Peyer's patch (tissue), 4 donors: ENCODE results near the gene RNF166. TPM values are rescaled to one million over a fixed set of nuclear protein-coding genes. Genes with fewer than 3 reads are reported as not detected.

Source experiments
- DNase-seq, 3 donors: peaks; one replicate each; pipeline ENCODE4 v3.0.0-alpha.2; 2017 to 2019
- H3K27ac ChIP-seq, 4 donors: fragments of 200-600 bp; sonication (generic); one replicate each; pipeline ENCODE4 v1.5.1; 2016 to 2019
- H3K27me3 ChIP-seq, 2 donors: fragments of 200-600 bp; sonication (generic); one replicate each; pipeline ENCODE4 v1.5.1; 2019
- H3K36me3 ChIP-seq, 3 donors: fragments of 200-600 bp; sonication (generic); one replicate each; pipeline ENCODE4 v1.5.1; 2016 to 2019
- H3K4me1 ChIP-seq, 4 donors: fragments of 200-600 bp; sonication (generic); one replicate each; pipeline ENCODE4 v1.5.1; 2016 to 2019
- H3K4me3 ChIP-seq, 4 donors: fragments of 200-600 bp; sonication (generic); 1 replicate in 3 of 4; 2 replicates in 1 of 4; pipeline ENCODE4 v1.5.1; 2016 to 2019; ENCODE audit warnings: mild to moderate bottlenecking in 1 of 4
- H3K9me3 ChIP-seq, 4 donors: fragments of 200-600 bp; sonication (generic); one replicate each; pipeline ENCODE4 v1.5.1; 2016 to 2019; ENCODE audit warnings: mild to moderate bottlenecking in 1 of 4
- CTCF ChIP-seq, 6 experiments: fragments of 450-650 bp in 4 of 6; fragments of 200-600 bp in 2 of 6; sonication (generic) in 1 of 6; IDR thresholded peaks; one replicate each; pipeline ENCODE4 v1.5.1; 2017 to 2019; ENCODE audit warnings: antibody characterized with exemption in 6 of 6, mild to moderate bottlenecking in 3 of 6, moderate library complexity in 1 of 6
- POLR2A ChIP-seq, 2 donors: fragments of 450-650 bp; IDR thresholded peaks; one replicate each; pipeline ENCODE4 v1.5.1; 2017; ENCODE audit warnings: antibody characterized with exemption in 2 of 2, mild to moderate bottlenecking in 2 of 2, moderate library complexity in 2 of 2
- total RNA-seq, 4 donors: library from RNA; depleted of rRNA; stranded (reverse); fragments of >200 nt; gene quantifications; one replicate each; pipeline ENCODE4 v1.1.0, GENCODE V29; 2016

Gene RNF166
- total RNA-seq, 4 donors from 2014 or later = 14.5 to 64.4 (median 23.1) TPM

- H3K4me3 ChIP-seq = no peak overlapping the region
- TF ChIP-seq CTCF (IDR thresholded peaks at IDR 0.05) (no peak), POLR2A (IDR thresholded peaks at IDR 0.05) (no peak)
Observed at GRCh38 chr16:88723911-88724310, 17.7 kb upstream of the RNF166 start.

GRCh38 chr16:88723507-88723887 lies 17.3 kb upstream of the RNF166 start:
- Histone ChIP-seq H3K4me1 (no peaks in the 10 kb centered on the region), H3K27me3 (no peaks in the 10 kb centered on the region), H3K36me3 (peaks cover 0 to 97% (median 0%) of the 10 kb centered on the region in 3 donors), H3K4me3 (no peak overlapping the region), H3K27ac (no peak overlapping the region), H3K9me3 (no peaks in the 10 kb centered on the region)
- TF ChIP-seq CTCF (IDR thresholded peaks at IDR 0.05) (no peak), POLR2A (IDR thresholded peaks at IDR 0.05) (no peak)
- DNase-seq = no peak

More at GRCh38 chr16:88723911-88724310, 17.7 kb upstream of the RNF166 start:
- Histone ChIP-seq H3K27me3 (no peaks in the 10 kb centered on the region), H3K4me1 (no peaks in the 10 kb centered on the region), H3K36me3 (peaks cover 0 to 93% (median 0%) of the 10 kb centered on the region in 3 donors), H3K27ac (no peak overlapping the region), H3K9me3 (no peaks in the 10 kb centered on the region)
- DNase-seq = no peak

GRCh38 chr16:88722784-88723506 lies 16.7 kb upstream of the RNF166 start:
- no peak for DNase-seq
- peaks cover 0 to 100% (median 0%) of the 10 kb centered on the region in 3 donors for H3K36me3 ChIP-seq
- no peak overlapping the region for H3K4me3 ChIP-seq
- no peaks in the 10 kb centered on the region for H3K4me1 ChIP-seq
- TF ChIP-seq POLR2A (IDR thresholded peaks at IDR 0.05) (no peak), CTCF (IDR thresholded peaks at IDR 0.05) (no peak)
- H3K9me3 ChIP-seq = no peaks in the 10 kb centered on the region
- no peaks in the 10 kb centered on the region for H3K27me3 ChIP-seq
- no peak overlapping the region for H3K27ac ChIP-seq

GRCh38 chr16:88721815-88722755 lies 15.9 kb upstream of the RNF166 start:
- Histone ChIP-seq H3K9me3 (no peaks in the 10 kb centered on the region), H3K4me3 (no peak overlapping the region), H3K27ac (no peak overlapping the region), H3K36me3 (peaks cover 0 to 98% (median 0%) of the 10 kb centered on the region in 3 donors), H3K4me1 (no peaks in the 10 kb centered on the region), H3K27me3 (no peaks in the 10 kb centered on the region)
- TF ChIP-seq POLR2A (IDR thresholded peaks at IDR 0.05) = no peak
- TF ChIP-seq CTCF (IDR thresholded peaks at IDR 0.05) = no peak
- DNase-seq = no peak

GRCh38 chr16:88721236-88721635 lies 15.0 kb upstream of the RNF166 start:
- DNase-seq = no peak
- Histone ChIP-seq H3K27me3 (no peaks in the 10 kb centered on the region), H3K27ac (no peak overlapping the region), H3K4me1 (no peaks in the 10 kb centered on the region), H3K9me3 (no peaks in the 10 kb centered on the region), H3K36me3 (peaks cover 0 to 98% (median 0%) of the 10 kb centered on the region in 3 donors), H3K4me3 (no peak overlapping the region)
- TF ChIP-seq CTCF (IDR thresholded peaks at IDR 0.05) = no peak
- no peak for TF ChIP-seq POLR2A (IDR thresholded peaks at IDR 0.05)
